Retina (tissue), 1 donor: ENCODE results near the gene ITGB5.
A peak's percentile ranks its signal among the peaks of the same experiment; 100 is the strongest.
"Not testable (repeated sequence)": the region's sequence is repeated elsewhere in the genome, so short reads cannot be mapped to it uniquely, and the experiment has no call there.

ENCODE experiments used
- DNase-seq: peaks from one replicate; pipeline ENCODE4 v3.0.0-alpha.2; 2016

Gene ITGB5

GRCh38 chr3:124766113-124767095 lies 120.8 kb downstream of the ITGB5 start:
- no peak for DNase-seq

- DNase-seq, result no peak
Measured at GRCh38 chr3:124765197-124765840, 121.8 kb downstream of the ITGB5 start.

GRCh38 chr3:124764746-124765145 lies 122.4 kb downstream of the ITGB5 start:
- no peak for DNase-seq

GRCh38 chr3:124763644-124764358 lies 123.4 kb downstream of the ITGB5 start:
- DNase-seq, result no peak

- no peak for DNase-seq
Measured at GRCh38 chr3:124763206-124763605, 124.0 kb downstream of the ITGB5 start.

GRCh38 chr3:124762661-124763011 lies 124.5 kb downstream of the ITGB5 start:
- DNase-seq, result no peak

GRCh38 chr3:124761935-124762660 lies 125.1 kb downstream of the ITGB5 start:
- DNase-seq, result no peak

GRCh38 chr3:124761250-124761796 lies 125.8 kb downstream of the ITGB5 start:
- peak; percentile 84 for DNase-seq

- DNase-seq, result no peak
Measured at GRCh38 chr3:124760601-124761000, 126.6 kb downstream of the ITGB5 start.

- DNase-seq, result peak; percentile 0
Measured at GRCh38 chr3:124759666-124760401, 127.3 kb downstream of the ITGB5 start.

GRCh38 chr3:124758851-124759635 lies 128.1 kb downstream of the ITGB5 start:
- DNase-seq, result no peak

- not testable (repeated sequence) for DNase-seq
Measured at GRCh38 chr3:124757926-124758325, 129.2 kb downstream of the ITGB5 start.

- no peak for DNase-seq
Measured at GRCh38 chr3:124752051-124752450, 135.1 kb downstream of the ITGB5 start.

GRCh38 chr3:124751501-124751900 lies 135.7 kb downstream of the ITGB5 start:
- no peak for DNase-seq

GRCh38 chr3:124749877-124750276 lies 137.3 kb downstream of the ITGB5 start:
- not testable (repeated sequence) for DNase-seq

- DNase-seq, result no peak
Measured at GRCh38 chr3:124748560-124749198, 138.5 kb downstream of the ITGB5 start.

GRCh38 chr3:124747111-124747981 lies 139.8 kb downstream of the ITGB5 start:
- no peak for DNase-seq

GRCh38 chr3:124745756-124746155 lies 141.4 kb downstream of the ITGB5 start:
- DNase-seq, result no peak

GRCh38 chr3:124741027-124741426 lies 146.1 kb downstream of the ITGB5 start:
- no peak for DNase-seq
